Measurements from ENCODE around the gene RANBP1.
"Not testable (repeated sequence)": the region's sequence is repeated elsewhere in the genome, so short reads cannot be mapped to it uniquely, and the experiment has no call there.

RANBP1 gene

GRCh38 chr22:20155330-20156041 is 39.6 kb downstream of the RANBP1 start:
- DNase-seq, result peak; percentile 0 to 27

GRCh38 chr22:20156042-20156389 is 40.1 kb downstream of the RANBP1 start:
- no peak for DNase-seq

GRCh38 chr22:20156611-20157429 is 40.9 kb downstream of the RANBP1 start:
- peak; percentile 3 to 18 for DNase-seq

GRCh38 chr22:20157430-20158183 is 41.7 kb downstream of the RANBP1 start:
- no peak for DNase-seq

- DNase-seq, result no peak
Observed at GRCh38 chr22:20158391-20159036, 42.6 kb downstream of the RANBP1 start.

GRCh38 chr22:20159076-20159475 is 43.2 kb downstream of the RANBP1 start:
- no peak for DNase-seq

- DNase-seq, result not testable (repeated sequence)
Observed at GRCh38 chr22:20159531-20159930, 43.6 kb downstream of the RANBP1 start.

GRCh38 chr22:20160041-20160440 is 44.1 kb downstream of the RANBP1 start:
- no peak for DNase-seq

- DNase-seq, result no peak
Observed at GRCh38 chr22:20164863-20165262, 49.0 kb downstream of the RANBP1 start.

GRCh38 chr22:20165421-20165820 is 49.5 kb downstream of the RANBP1 start:
- no peak for DNase-seq

- DNase-seq, result no peak
Observed at GRCh38 chr22:20165913-20166312, 50.0 kb downstream of the RANBP1 start.

- DNase-seq, result no peak
Observed at GRCh38 chr22:20166703-20167102, 50.8 kb downstream of the RANBP1 start.

- DNase-seq, result no peak
Observed at GRCh38 chr22:20167643-20168322, 51.9 kb downstream of the RANBP1 start.

- DNase-seq, result no peak
Observed at GRCh38 chr22:20169253-20169822, 53.4 kb downstream of the RANBP1 start.

GRCh38 chr22:20170170-20170569 is 54.3 kb downstream of the RANBP1 start:
- DNase-seq, result no peak

- no peak for DNase-seq
Observed at GRCh38 chr22:20171288-20172140, 55.6 kb downstream of the RANBP1 start.

GRCh38 chr22:20172141-20172613 is 56.3 kb downstream of the RANBP1 start:
- no peak for DNase-seq

GRCh38 chr22:20173246-20173645 is 57.3 kb downstream of the RANBP1 start:
- no peak for DNase-seq

- DNase-seq, result no peak
Observed at GRCh38 chr22:20173772-20174171, 57.9 kb downstream of the RANBP1 start.

GRCh38 chr22:20174785-20175596 is 59.1 kb downstream of the RANBP1 start:
- no peak for DNase-seq

Measured in NCI-H187 (cell line).